HG03039 (cell line): ENCODE results near the gene ITPR1.
A peak's percentile ranks its signal among the peaks of the same experiment; 100 is the strongest.
"Not testable (repeated sequence)": the region's sequence is repeated elsewhere in the genome, so short reads cannot be mapped to it uniquely, and the experiment has no call there.

Experiments used
- ATAC-seq: cut with Tn5 transposase; IDR thresholded peaks from one replicate; pipeline ENCODE4 v1.9.1; 2021; ENCODE audit warnings: mild to moderate bottlenecking, moderate library complexity; ENCODE audit not compliant: unreplicated experiment

ITPR1 gene

DNA sequence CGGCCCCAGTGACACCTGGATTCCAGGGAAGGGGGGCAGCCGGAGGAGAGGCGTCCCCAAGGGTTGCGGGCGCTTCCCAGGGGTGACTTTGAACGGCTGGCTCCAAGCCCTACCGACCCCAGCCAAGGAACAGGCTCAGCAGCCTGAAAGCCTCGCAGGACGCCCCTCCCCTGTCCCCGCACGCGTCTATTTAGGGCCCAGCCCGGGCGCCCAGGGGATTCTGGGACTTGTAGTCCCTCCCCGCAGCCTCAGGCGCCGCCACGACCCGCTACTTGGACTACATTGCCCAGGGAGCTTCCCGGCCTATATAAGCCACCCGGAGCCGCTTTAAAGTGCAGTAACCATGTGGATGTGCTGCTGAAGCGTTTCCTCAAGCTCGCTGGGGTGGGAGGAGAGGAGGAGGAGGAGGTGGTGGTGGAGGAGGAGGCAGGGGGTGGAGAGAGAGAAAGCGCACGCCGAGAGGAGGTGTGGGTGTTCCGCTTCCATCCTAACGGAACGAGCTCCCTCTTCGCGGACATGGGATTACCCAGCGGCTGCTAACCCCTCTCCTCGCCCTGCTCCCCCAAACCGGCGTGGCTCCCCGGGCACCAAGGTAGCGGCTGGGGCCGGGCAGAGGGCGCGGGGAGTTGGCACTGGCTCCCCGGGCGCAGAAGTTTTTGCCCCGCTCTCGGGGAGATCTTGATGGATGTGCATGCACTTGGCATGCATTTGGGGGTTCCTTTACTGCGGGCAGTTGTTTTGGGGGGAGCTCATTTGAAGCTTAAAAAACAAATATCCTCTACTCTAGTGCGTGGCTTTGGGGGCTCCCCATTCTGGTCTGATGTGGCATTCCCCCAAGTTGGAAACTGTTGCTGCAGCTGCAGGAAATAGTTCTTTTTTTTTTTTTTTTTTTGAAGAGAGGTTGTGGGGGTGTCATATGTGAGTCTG is at the start of gene ITPR1:
Gene ITPR1 (plus strand): TSS at position 335 of the 927 bp plus-strand sequence. CDS start 23,144 bp downstream, outside the sequence.
- peak; percentile 95 for ATAC-seq

DNA sequence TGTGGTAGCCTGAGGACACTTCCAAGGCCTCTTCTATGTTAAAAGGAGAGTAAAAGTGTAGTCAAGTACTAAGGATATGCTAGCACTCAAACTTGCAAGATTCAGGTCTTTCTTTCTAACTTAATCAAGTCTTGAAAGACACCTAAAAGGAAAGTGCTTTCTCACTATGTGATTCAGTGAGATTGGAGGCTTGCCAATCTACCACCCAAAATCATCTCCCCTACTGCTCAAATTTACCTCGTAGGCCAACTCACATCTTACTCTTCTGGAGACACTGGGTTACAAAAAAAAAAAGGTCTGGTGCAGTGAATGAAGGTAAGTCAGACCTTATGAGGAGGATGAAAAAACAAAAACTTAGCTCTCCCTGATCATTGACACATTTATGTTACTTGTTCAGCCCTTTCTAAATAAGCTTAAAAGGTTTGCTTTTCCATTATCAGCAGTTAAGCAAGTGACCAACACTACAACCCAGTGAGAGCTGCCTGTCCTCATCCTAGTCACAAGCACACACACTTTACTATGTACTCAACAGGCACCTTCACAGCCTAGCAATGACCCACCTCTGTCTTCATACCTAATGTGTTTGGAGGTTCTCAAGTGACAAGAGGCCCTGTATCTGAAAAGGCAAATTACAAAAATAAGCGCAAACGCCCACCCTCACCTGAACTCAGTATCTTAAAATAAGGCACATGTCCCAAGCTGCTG is 45.7 kb upstream of the ITPR1 start:
- ATAC-seq = no peak

DNA sequence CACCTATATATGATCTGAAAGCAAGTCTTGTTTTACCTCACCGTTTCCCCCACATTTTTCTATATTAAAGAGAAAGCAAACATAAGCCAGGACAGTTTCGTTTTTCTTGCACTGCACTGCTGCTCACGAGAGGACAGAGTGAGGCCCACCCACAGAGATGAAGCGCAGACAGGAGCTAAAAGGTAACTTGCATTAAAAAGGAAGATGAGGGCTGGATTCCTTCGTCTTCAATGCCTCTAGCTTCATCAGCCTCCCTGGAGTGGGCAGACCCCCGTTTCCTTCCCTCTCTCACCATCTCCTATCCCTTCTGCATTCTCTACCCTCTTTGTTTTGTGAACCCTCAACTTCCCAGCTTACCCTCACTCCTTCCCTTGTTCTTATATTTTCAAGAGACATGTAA is 45.0 kb upstream of the ITPR1 start:
- ATAC-seq = no peak

DNA sequence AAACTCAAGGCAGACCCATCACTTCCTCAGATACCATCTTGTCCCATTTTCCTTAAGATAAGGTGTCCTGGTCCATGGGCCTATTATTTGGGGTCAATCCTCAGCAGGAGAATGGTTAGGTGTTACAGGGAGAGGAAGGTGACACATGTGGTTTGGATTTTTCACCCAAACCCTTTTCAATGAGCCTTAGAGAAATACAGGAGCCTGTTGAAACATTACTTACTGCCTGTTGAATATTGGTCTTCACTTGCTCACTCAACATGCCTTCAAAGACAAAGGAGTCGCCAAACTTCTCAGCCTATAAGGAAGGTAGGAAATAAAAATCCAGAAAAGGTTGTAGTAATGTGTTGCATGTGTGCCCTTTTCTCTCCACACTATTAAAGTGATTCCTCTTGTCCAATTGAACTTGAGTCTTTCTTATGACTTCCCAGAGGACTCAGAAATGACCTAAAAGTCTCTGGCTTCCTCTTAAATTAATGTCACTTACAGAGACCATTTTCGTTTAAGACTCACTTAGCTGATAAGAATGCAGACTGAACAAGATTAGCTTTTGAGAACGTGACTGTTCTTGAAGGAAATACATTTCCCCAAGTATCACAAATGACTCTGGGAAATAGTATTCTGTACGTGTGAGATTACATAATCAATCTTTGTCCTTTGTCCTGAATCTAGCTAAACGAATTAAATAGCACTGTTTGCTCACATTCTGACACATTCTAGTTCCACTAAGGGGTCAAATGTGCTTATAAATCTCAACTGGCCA is 43.9 kb upstream of the ITPR1 start:
- no peak for ATAC-seq

DNA sequence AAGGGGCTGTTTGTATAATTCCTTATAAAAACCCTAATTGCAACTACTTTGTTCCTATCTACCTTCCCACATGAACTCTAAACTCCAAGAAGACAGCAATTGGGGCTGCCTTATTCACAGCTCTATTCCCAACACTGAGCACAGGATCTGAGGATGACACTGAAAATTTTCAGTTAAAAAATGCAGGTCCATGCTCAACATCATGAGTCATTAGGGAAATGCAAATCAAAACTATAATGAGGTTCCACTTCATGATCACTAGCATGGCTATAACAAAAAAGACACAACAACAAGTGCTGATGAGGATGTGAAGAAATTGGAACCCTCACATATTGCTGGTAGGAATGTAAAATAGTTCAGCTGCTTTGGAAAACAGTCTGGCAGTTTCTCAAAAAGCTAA is 39.0 kb upstream of the ITPR1 start:
- ATAC-seq = no peak

DNA sequence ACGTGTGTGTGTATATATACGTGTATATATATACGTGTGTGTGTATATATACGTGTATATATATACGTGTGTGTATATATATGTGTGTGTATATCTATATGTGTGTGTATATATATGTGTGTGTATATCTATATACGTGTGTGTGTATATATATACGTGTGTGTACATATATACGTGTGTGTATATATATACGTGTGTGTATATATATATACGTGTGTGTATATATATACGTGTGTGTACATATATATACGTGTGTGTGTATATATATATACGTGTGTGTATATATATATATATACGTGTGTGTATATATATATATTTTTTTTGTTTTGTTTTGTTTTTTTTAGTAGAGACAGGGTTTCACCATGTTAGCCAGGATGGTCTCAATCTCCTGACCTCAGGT is 36.4 kb upstream of the ITPR1 start:
- ATAC-seq = not testable (repeated sequence)

DNA sequence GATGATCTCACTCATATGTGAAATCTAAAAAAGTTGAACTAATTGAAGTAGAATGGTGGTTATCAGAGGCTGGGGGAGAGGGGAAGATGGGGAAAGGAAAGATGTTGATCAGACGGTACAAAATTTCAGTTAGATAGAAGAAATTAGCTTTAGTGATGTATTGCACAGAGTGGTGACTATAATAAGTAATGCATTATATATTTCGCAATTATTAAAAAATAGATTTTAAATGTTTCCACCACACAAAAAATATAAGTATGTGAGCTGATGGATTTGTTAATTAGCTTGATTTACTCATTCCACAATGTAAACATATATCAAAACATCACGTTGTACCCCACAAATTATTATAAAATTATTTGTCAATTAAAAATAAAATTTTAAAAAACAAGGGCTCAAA is 34.2 kb upstream of the ITPR1 start:
- ATAC-seq = no peak

DNA sequence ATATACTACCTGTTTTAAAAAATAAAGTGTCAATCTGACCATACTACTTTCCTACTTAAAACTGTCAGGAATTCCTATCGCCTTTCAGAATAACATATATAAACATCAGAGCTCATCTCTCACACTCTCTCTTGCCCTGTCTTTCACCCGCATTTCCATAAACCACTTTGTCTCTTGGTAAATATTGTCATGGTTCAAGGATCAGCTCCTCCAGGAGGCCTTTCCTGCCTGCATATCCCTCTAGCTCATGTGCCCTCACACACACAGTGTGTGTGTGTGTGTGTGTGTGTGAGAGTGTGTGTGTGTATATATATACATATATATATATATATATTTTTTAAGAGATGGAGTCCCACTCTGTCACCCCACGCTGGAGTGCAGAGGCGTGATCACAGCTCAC is 32.8 kb upstream of the ITPR1 start:
- no peak for ATAC-seq

DNA sequence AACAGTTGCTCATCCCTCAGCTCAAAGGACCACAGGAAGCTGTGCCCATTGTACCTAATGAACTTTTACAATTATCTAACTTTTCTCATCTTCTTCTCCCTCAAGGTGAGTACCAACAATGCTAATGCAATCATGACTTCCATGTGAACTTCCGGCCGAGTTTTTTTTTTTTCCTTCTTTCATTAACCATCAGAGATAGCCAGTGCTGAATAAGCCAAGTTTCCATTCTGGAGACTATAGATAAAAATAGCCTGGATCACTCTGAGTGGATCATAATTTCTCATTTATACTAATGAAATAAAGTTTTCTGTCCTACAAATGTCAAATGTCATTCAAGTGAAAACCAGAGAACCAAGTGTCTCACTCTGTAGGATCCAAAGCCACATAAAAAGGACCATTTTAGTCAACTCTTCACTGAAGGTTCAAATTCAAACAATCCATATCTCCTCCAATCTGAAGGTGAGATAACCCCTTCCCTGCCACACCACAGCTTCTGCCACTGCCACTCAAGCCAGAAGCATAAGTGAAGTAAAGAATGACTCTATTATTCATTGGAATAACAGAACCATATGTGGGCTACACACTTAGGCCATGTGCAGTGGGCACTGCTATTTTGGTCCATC is 31.6 kb upstream of the ITPR1 start:
- ATAC-seq = no peak

DNA sequence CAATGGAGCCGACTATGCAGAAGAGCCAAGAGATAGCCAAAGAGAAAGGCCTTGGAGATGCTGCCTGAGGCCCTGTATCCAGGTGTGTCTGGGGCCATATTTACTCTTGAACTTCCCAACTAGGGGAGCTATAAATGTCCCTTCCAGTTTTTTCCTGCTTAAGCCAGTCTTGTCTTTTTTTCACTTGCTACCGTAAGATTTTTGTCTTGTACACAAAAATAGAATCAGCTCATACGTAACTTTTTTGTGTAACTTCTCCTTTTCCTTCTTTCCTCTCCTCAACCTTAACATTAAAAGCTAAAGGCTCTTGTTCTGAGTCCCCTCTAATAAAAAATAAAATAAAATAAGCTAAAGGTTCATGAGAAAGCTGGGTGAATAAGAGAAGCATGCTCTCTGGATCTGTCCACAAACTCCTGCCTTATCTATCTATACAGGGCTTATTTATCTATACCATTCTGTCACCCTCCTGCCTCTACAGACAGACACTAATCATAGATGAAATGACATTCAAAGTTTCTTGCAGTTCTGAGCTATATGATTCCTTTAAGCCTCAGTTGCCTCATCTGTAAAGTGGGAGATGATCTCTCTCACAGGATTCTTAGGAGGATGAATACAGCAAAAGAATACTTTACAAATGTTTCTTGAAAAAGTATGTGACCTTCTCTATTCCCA is 30.6 kb upstream of the ITPR1 start:
- no peak for ATAC-seq

DNA sequence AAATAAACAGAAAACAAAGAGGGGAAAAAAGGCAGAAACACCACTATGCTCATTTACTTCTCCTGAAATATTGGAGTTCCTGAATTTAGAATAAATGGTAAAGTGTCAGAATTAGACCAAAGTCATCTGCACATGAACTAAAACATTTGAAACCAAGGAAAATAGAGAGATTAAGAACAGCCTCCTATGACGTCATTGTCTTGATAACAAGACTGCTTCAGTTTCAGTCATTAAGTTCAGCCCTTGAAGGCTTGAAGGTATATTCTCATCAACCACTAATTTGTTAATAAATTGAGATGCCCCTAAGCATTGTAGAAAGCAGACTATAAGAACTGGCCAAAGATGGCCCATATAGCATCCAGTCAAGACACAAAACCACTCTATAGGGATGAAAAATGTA is 28.6 kb upstream of the ITPR1 start:
- no peak for ATAC-seq

DNA sequence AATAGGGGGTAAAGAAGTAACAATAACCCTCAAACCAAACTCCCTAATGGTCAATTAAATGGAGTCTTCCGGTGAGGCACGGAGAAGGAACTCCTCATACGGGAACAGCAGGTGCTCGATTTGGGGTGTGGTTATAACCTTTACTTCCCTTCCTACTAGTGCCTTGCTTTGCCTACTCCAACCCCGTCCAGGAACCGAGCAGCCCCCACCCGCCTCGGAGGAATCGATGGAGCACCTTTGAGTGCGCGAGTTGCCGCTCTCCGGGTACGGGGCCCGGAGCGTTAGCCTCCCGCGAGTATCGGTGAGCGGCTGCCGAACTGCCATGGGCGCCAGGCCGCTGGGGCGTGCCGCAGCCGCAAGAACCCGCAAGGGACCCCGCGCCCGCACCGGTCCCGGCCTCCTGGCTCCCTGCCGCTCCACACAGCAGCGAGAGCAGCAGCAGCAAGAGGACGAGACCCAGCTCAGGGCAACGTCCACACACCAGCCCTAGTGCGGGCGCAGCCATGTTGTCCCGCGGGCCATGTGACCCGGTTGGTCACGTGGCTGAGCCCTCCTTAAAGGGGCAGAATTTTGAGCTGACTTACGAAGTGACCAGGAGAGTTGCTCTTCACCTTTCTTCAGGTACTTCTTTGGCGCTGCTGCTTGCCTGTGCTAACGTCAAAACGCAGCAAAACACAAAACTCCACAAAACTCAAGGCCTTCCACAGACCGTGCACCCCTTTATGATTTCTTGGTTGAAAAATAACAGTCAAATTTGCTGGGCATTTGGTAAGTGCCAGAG is 26.2 kb upstream of the ITPR1 start, which contains the start of gene SUMF1:
Gene SUMF1 (minus strand): TSS at position 529 of the 781 bp plus-strand sequence. CDS start 24 bp downstream, at position 505.
- ATAC-seq = peak; percentile 99

DNA sequence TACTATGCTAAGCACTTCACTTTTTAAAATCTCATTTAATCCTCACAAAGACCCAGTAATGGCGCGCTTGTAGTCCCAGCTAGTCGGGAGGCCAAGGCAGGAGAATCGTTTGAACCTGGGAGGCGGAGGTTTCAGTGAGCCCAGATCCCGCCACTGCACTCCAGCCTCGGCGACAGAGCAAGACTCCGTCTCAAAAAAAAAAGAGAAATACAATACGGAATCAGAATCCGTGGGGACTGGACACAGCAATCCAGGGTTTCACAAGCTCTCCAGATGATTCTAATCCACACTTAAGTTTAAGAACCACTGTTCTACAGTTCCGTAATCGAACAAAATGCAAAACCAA is 25.7 kb upstream of the ITPR1 start:
- ATAC-seq = no peak

DNA sequence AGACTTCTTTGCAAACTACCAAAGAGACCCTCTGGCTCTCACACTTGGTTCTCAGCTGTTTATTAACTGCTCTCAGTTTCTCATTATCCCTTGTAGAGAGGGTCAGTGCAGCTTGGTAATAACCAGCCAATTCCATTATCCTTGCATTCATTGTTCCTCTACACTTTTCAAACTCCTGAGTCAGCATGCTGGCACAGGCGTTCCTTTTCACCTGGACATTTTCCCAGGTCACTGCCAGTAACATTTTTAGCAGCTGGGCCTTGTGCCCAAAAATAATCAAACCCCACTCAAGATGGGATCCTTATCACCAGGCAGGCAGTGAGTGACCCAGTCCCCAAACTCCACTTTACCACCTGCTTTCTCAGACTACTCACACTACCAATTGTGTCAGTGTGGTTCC is 21.2 kb upstream of the ITPR1 start:
- no peak for ATAC-seq

DNA sequence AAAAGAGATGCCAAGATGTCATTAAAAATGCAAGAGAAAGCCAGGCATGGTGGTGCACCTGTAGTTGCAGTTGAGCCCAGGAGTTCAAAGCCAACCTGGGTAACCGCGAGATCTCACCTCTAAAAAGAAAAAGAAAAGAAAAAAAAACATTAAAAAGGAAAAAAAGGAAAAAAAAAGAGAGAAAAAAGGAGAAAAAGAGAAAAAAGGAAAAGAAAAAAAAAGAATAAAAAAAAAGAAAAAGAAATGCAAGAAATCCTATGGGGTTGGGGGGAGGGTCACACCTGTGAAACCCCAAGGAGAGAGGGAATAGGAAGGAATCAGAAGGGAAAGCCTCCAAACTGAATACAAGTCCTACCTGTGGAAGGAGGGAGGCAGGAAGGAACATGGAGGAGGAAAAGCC is 20.8 kb upstream of the ITPR1 start:
- no peak for ATAC-seq

DNA sequence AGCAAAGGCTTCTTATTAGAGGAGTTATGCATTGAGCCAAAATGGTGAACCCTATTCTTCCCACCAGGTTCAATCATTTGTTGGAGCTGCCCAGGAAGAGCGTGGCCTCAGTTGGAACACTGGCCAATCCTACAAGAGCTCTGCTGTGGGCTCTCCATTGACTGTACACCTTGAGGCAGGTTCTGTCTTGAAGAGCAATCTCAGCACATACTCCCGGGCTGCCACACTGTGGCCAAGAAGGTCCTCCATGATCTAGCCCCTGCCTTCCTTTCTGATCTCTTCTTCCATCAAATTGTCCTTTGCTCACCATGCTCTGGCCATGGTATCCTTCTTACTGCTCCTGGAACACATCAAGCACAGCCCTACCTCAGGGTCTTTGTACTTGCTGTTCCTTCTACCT is 20.4 kb upstream of the ITPR1 start:
- no peak for ATAC-seq

DNA sequence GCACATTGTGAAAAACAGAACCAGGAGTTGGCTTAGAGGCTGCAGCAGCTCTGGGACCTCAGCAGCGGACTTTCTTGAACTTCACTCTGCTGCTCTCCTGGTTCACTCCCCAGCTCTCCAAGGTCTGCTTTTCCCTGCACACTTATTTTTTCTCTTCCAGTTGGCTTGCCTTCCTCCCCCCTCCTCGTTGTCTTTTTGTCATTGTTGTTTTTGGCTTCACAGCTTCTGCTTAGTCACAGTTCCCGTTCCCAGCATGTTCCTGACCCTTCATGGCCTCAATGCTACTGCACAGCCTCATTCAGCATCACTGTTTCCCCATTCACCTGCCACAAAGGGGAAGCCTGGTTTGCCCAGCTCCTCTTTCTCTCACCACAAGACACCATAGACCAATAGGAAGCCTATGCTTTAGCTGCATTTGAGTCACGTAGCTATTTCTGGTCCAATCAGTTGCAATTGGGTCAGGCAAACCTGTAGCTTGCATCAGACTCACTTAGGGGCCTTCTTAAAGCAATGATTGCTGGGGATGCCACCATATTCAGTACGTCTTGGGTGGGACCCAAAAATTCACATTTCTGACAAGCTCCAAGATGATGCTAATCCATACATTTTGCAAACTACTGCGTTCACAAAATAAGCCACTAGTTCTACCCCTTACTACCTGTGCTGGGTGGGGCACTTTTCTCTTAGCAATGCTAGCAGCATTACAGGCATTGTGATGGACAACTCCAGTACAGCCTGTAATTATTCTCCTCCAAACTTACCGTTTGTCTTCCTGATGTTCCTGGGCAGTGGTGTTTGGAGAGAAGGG is 18.3 kb upstream of the ITPR1 start:
- peak; percentile 81 for ATAC-seq

DNA sequence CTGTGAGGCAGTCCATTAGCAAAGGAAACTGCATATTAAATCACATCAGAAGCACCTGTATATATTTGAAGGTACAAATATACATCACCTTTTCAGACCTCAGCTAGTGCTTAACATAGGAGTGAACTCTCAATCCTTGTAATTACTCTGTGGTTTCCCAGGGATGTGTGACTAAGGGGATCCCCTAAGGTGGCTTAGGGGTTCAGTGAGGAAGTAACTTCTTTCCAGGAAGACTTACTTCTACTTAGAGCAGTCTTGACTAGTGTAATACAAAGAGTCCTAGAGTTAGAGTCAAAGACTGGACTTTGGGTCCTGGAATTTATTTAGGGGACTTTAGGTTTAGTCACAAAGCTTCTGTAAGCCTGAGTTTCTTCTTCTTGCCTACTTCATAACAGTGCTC is 17.3 kb upstream of the ITPR1 start:
- no peak for ATAC-seq

DNA sequence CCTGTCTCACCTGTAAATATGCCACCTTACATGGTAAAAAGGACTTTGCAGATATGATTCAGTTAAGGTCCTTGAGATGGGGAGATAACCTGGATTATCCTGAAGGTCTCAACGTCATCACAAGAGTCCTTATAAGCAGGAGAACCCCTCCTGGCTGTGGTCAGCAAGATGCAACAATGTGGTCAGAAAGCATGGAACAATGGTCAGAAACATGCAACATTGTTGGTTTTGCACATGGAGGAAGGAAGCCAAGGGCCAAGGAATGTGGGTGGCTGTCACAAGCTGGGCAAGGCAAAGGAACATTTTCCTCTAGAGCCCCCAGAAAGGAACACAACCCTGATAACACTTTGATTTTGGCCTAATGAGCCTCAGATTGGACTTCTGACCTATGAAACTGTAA is 16.7 kb upstream of the ITPR1 start:
- no peak for ATAC-seq
